Endometrium (tissue), 2 donors: Measurements from ENCODE around the gene HSDL1.
"Not testable (repeated sequence)": the region's sequence is repeated elsewhere in the genome, so short reads cannot be mapped to it uniquely, and the experiment has no call there.

Experiments used
- FAIRE-seq: peaks from 2 replicates; lab custom pipeline; 2012; peaks lifted over from hg19 to GRCh38; lab: Jason Lieb, UNC
- donor health status: control.
- donor health status: control.

HSDL1 gene

GRCh38 chr16:84138824-84139627 lies 6.0 kb downstream of the HSDL1 start:
- no peak for FAIRE-seq

- no peak for FAIRE-seq
Observed at GRCh38 chr16:84138500-84138823, 6.5 kb downstream of the HSDL1 start.

- FAIRE-seq, result no peak
Observed at GRCh38 chr16:84137769-84138357, 7.1 kb downstream of the HSDL1 start.

GRCh38 chr16:84137287-84137686 lies 7.7 kb downstream of the HSDL1 start:
- FAIRE-seq, result no peak

- no peak for FAIRE-seq
Observed at GRCh38 chr16:84136331-84137125, 8.4 kb downstream of the HSDL1 start.

GRCh38 chr16:84132527-84133285 lies 12.3 kb downstream of the HSDL1 start:
- FAIRE-seq, result no peak

DNA sequence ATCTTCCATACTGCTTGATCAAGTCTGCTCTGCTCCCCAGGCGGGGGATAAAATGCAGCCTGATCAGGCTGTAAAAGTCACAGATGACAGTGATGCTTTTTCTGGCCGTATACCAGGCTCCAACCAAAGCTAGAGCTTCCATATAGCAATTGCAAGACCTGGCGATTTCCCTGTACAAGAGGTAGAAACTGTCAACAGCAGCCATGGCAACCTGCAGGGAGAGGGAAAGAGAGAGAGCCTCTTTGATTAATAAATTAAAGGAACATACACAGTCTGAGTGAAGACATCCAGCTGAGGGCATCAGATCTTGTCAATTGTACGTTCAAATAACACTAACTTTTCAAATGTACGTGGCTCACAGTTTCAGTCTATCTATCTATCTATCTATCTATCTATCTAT lies 13.9 kb downstream of the HSDL1 start:
- FAIRE-seq, result no peak

DNA sequence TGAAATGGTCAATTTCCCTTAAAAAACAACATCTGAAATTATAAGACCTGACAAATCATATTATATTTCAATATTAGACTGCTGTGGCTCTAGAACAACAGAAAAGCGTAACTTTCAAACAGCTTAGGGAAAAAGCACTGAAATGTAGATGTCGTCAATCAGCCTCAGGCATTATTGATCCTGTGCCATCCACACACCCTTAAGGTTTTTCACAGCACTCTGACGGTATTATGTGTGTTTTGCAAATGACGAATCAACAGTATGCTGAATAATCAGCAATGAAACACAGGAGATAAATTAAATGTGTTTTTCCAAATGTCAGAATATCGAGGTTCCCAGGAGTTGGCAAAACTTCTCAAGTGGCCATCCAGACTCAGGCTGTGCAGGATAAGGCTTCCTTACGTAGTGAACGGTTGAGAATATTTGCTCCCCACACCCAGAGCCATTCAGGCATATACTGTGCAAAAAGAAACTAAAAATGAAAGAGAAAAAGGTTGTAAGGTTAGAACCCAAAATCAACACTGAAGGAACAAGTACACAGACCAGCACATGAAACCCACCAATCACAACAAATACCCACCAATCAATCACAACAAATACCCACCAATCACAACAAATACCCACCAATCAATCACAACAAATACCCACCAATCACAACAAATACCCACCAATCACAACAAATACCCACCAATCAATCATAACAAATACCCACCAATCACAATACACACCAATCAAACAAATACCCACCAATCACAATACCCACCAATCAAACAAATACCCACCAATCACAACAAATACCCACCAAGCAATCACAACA lies 20.5 kb downstream of the HSDL1 start:
- FAIRE-seq, result no peak

- FAIRE-seq, result no peak
Observed at GRCh38 chr16:84121007-84121406, 24.0 kb downstream of the HSDL1 start.

- FAIRE-seq, result no peak
Observed at GRCh38 chr16:84120023-84120422, 25.0 kb downstream of the HSDL1 start.

GRCh38 chr16:84119368-84119767 lies 25.6 kb downstream of the HSDL1 start:
- FAIRE-seq, result no peak

GRCh38 chr16:84118315-84118714 lies 26.7 kb downstream of the HSDL1 start:
- not testable (repeated sequence) for FAIRE-seq

DNA sequence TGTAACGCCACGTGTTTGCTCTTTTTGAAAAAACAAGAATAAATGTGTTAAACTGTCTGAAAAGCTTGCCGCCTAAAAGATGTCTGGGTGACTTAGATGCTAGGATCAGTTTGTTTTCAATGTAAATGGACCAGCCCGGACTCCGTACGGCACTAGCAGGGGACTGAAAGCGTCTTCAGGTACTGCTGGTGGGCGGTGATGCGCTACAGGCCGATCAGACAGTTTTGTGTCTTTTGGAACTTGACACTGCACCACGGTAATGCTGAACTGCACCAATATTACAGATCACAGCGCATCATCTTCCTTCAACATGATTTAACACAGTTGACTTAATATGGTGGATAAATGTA lies 27.5 kb downstream of the HSDL1 start:
- FAIRE-seq, result no peak

DNA sequence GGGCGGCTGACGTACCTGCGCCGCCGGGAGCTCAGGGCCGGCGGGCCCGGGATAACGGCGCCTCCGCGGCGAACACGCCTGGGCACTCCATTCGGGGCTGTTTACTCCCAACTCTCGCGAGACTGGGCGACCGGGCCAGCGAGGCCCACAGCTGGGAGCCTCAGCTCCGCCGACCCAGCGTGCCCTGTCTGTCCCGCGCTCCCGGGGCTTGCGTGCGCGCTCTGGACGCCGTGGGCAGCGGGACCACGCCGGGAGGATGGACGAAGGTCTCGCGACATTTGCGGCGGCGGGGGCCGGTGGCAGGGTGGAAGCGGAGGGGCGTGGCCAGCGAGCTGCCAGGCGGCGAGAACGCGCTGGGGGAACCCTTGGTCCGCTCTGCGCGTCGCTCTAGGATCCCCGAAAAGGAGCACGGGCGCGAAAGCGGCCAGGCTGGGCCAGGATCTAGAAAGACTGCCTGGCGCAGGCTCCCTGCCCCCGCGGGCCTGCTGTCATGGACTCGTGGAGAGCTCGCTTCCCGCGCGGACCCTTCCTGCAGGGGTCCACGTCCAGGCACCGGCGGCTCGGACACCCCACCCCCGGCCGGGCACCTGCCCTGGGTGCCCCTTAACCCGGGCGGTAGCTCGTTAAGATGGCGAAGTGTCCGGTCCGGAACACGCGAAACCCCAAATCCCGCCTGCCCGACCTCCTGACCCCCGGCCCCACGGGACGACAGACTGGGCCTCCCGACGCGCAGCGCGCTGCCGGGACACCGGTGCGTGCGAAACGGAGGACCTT lies 28.1 kb downstream of the HSDL1 start, which contains the start of gene MBTPS1:
Gene MBTPS1, minus strand, starts transcription at position 223 of the 774 bp plus-strand sequence. CDS start 15,159 bp downstream, outside the sequence.
- no peak for FAIRE-seq

GRCh38 chr16:84115919-84116719 lies 28.9 kb downstream of the HSDL1 start:
- no peak for FAIRE-seq

DNA sequence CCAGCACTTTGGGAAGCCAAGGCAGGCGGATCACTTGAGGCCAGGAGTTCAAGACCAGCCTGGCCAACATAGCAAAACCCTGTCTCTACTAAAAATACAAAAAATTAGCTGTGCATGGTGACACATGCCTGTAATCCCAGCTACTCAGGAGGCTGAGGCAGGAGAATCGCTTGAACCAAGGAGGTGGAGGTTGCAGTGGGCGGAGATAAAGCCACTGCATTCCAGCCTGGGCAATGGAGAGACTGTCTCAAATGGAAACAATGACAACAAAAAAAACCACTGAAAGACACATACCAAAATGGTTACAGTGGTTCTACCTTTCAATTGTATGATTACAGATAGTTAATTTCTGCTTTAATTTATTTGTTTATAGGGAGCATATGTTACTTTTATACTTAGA lies 33.0 kb downstream of the HSDL1 start:
- FAIRE-seq, result not testable (repeated sequence)

- no peak for FAIRE-seq
Observed at GRCh38 chr16:84111525-84111924, 33.5 kb downstream of the HSDL1 start.

GRCh38 chr16:84110527-84110926 lies 34.5 kb downstream of the HSDL1 start:
- FAIRE-seq, result no peak

DNA sequence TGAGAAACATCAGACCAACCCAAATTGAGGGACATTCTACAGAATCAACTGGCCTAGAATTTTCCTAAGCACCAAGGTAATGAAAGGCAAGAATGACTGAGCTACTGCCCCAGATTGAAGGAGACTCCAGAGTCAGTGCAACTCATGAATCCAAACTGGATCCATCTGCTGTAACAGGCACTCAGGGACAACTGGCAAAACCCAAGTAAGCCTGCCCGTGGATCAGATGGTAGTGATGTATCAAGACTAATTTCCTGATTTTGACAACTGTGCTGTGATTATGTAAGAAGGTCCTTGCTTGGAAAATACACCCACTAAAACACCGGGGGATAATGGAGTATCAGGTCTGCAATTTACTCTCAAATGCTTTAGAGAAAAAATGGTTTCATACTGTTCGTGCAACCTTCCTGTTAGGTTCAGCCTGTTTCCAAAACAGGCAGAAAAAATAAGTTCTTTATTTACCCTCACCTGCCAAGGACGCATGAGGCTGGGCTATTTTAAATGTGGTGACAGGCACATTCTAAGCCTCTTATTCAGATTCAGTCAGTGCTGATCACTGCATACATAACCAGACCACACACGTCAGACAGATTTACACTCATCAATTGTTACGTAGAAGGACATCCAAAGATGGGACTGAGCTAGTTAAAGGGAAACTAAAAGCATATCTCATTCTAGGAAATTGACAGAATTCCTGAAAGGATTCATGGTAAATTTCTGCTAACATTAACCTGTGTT lies 35.2 kb downstream of the HSDL1 start:
- FAIRE-seq, result no peak
